ENCODE data around the gene ACTN1. TPM values are rescaled to one million over a fixed set of nuclear protein-coding genes. Genes with fewer than 3 reads are reported as not detected.

The ACTN1 gene
- total RNA-seq, 1 donor, result 447 TPM

DNA sequence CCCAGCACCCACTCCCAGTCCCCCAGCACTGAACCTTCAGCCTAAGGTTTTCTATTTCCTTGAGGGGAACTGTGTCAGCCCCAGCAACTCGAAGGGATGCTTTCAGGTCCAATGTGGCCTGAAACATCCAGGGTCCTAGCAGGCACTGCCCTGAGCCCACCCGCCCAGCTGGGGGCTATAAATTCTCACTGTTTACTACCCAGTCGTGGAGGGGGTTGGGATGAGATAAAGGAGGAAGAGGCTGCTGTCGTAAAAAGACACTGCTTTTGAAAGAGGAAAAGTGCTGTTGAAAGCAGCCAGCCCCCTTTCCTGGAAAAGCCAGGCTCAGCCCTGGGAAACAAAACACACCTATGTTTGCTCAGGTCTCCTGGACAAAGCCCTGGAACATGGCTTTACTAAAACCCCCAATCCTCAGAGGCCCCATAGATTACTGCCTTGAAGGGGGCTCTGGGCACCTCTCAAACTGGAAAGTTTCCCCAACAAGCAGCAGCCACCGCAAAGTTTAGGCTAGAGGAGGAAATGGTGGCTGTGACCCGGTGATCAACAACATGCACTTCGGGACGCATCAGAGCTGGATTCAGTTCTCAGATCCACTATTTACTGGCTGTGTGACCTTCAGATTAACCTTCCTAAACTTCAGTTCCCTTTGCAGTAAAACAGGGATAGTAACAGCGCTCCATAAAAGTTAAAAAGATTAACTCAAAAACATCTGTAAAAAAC, 51.0 kb downstream of the ACTN1 start:
- Histone ChIP-seq H3K36me3 (ENCODE audit: insufficient read depth, low read length) (peaks cover 68% of the 10 kb centered on the region), H3K4me3 (ENCODE audit: insufficient read depth, low read length) (no peak overlapping the region), H2AFZ (ENCODE audit: low read length) (no peak overlapping the region), H3K79me2 (ENCODE audit: insufficient read depth, low read length) (peaks cover 100% of the 10 kb centered on the region), H4K20me1 (ENCODE audit: insufficient read depth, low read length) (peaks cover 95% of the 10 kb centered on the region), H3K4me2 (ENCODE audit: insufficient read depth, low read length) (no peak overlapping the region), H3K9me3 (ENCODE audit: low read depth, low read length) (no peaks in the 10 kb centered on the region), H3K27me3 (ENCODE audit: insufficient read depth, low read length) (no peaks in the 10 kb centered on the region), H3K27ac (ENCODE audit: low read depth, low read length) (peak overlapping the region; percentile 20), H3K4me1 (ENCODE audit: insufficient read depth, low read length) (peaks cover 11% of the 10 kb centered on the region)
- no peak for DNase-seq (ENCODE audit: insufficient read length, low spot score, missing footprints)
- TF ChIP-seq CTCF (IDR thresholded peaks at IDR 0.05; ENCODE audit: extremely low read depth, low read depth, low read length), result no peak

GRCh38 chr14:68927089-68927488, 52.0 kb downstream of the ACTN1 start:
- no peak for DNase-seq (ENCODE audit: insufficient read length, low spot score, missing footprints)
- no peak overlapping the region for H2AFZ ChIP-seq (ENCODE audit: low read length)
- peaks cover 100% of the 10 kb centered on the region for H3K79me2 ChIP-seq (ENCODE audit: insufficient read depth, low read length)
- no peaks in the 10 kb centered on the region for H3K27me3 ChIP-seq (ENCODE audit: insufficient read depth, low read length)
- peaks cover 6% of the 10 kb centered on the region for H3K4me1 ChIP-seq (ENCODE audit: insufficient read depth, low read length)
- H3K4me2 ChIP-seq (ENCODE audit: insufficient read depth, low read length), result no peak overlapping the region
- no peak overlapping the region for H3K27ac ChIP-seq (ENCODE audit: low read depth, low read length)
- H4K20me1 ChIP-seq (ENCODE audit: insufficient read depth, low read length), result peaks cover 98% of the 10 kb centered on the region
- no peaks in the 10 kb centered on the region for H3K9me3 ChIP-seq (ENCODE audit: low read depth, low read length)
- H3K4me3 ChIP-seq (ENCODE audit: insufficient read depth, low read length), result no peak overlapping the region
- peaks cover 74% of the 10 kb centered on the region for H3K36me3 ChIP-seq (ENCODE audit: insufficient read depth, low read length)
- no peak for TF ChIP-seq CTCF (IDR thresholded peaks at IDR 0.05; ENCODE audit: extremely low read depth, low read depth, low read length)

DNA sequence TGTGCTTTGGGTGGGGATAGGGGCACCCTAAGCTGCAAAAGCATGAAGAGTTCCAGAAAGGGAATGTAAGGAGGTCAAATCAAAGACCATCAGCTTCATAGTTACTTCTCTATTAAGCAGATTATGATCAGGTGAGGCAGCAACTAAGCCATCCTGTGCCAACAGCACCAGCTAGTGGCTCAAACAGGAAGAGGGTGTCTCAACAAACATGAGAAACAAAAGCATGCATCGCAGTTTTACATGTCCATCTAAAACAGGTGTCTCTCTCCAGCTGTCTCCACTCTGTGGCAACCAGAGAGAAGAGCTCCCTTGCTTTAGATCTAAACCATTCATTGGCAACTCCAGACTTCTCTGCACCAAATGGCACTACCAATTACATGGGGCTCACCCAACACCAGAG, 52.9 kb downstream of the ACTN1 start:
- Histone ChIP-seq H3K4me2 (ENCODE audit: insufficient read depth, low read length) (no peak overlapping the region), H2AFZ (ENCODE audit: low read length) (no peak overlapping the region), H3K27me3 (ENCODE audit: insufficient read depth, low read length) (no peaks in the 10 kb centered on the region), H3K79me2 (ENCODE audit: insufficient read depth, low read length) (peaks cover 100% of the 10 kb centered on the region), H3K4me3 (ENCODE audit: insufficient read depth, low read length) (no peak overlapping the region), H3K9me3 (ENCODE audit: low read depth, low read length) (no peaks in the 10 kb centered on the region), H3K36me3 (ENCODE audit: insufficient read depth, low read length) (peaks cover 75% of the 10 kb centered on the region), H3K4me1 (ENCODE audit: insufficient read depth, low read length) (peaks cover 6% of the 10 kb centered on the region), H3K27ac (ENCODE audit: low read depth, low read length) (no peak overlapping the region), H4K20me1 (ENCODE audit: insufficient read depth, low read length) (peaks cover 98% of the 10 kb centered on the region)
- peak; percentile 55 for TF ChIP-seq CTCF (IDR thresholded peaks at IDR 0.05; ENCODE audit: extremely low read depth, low read depth, low read length)
- peak; percentile 51 for DNase-seq (ENCODE audit: insufficient read length, low spot score, missing footprints)

GRCh38 chr14:68925373-68925772, 53.7 kb downstream of the ACTN1 start:
- H4K20me1 ChIP-seq (ENCODE audit: insufficient read depth, low read length), result peaks cover 98% of the 10 kb centered on the region
- peak; percentile 67 for DNase-seq (ENCODE audit: insufficient read length, low spot score, missing footprints)
- no peak overlapping the region for H3K27ac ChIP-seq (ENCODE audit: low read depth, low read length)
- no peaks in the 10 kb centered on the region for H3K9me3 ChIP-seq (ENCODE audit: low read depth, low read length)
- peaks cover 6% of the 10 kb centered on the region for H3K4me1 ChIP-seq (ENCODE audit: insufficient read depth, low read length)
- H3K4me2 ChIP-seq (ENCODE audit: insufficient read depth, low read length), result no peak overlapping the region
- peaks cover 100% of the 10 kb centered on the region for H3K79me2 ChIP-seq (ENCODE audit: insufficient read depth, low read length)
- H2AFZ ChIP-seq (ENCODE audit: low read length), result no peak overlapping the region
- no peak overlapping the region for H3K4me3 ChIP-seq (ENCODE audit: insufficient read depth, low read length)
- H3K27me3 ChIP-seq (ENCODE audit: insufficient read depth, low read length), result no peaks in the 10 kb centered on the region
- TF ChIP-seq CTCF (IDR thresholded peaks at IDR 0.05; ENCODE audit: extremely low read depth, low read depth, low read length), result no peak
- peaks cover 77% of the 10 kb centered on the region for H3K36me3 ChIP-seq (ENCODE audit: insufficient read depth, low read length)
